Immature natural killer cell (primary cell): Measurements from ENCODE around the gene MRPS11. TPM values are rescaled to one million over a fixed set of nuclear protein-coding genes. Genes with fewer than 3 reads are reported as not detected.
"Not testable (repeated sequence)": the region's sequence is repeated elsewhere in the genome, so short reads cannot be mapped to it uniquely, and the experiment has no call there.

Experiments used
- DNase-seq, 3 donors: peaks; one replicate each; pipeline ENCODE4 v3.0.0; 2022; ENCODE audit warnings: mixed read lengths in 1 of 3
- H3K27ac Mint-ChIP-seq, 6 donors: one replicate each; pipeline ENCODE4 v1.8.0; 2020; ENCODE audit warnings: mixed read lengths in 6 of 6, mild to moderate bottlenecking in 5 of 6, inconsistent platforms in 4 of 6, moderate library complexity in 3 of 6
- H3K27me3 Mint-ChIP-seq, 3 donors: one replicate each; pipeline ENCODE4 v1.8.0; 2020 to 2021; ENCODE audit warnings: low read depth in 3 of 3, mild to moderate bottlenecking in 3 of 3, mixed read lengths in 3 of 3, moderate library complexity in 3 of 3, inconsistent platforms in 1 of 3
- H3K36me3 Mint-ChIP-seq, 3 donors: one replicate each; pipeline ENCODE4 v1.8.0; 2020; ENCODE audit warnings: mixed read lengths in 3 of 3, inconsistent platforms in 2 of 3, mild to moderate bottlenecking in 2 of 3
- H3K4me1 Mint-ChIP-seq, 2 donors: one replicate each; pipeline ENCODE4 v1.8.0; 2020; ENCODE audit warnings: inconsistent platforms in 2 of 2, mild to moderate bottlenecking in 2 of 2, mixed read lengths in 2 of 2, moderate library complexity in 1 of 2
- H3K4me3 Mint-ChIP-seq, 5 donors: one replicate each; pipeline ENCODE4 v1.8.0; 2020; ENCODE audit warnings: mild to moderate bottlenecking in 5 of 5, mixed read lengths in 5 of 5, inconsistent platforms in 3 of 5, moderate library complexity in 3 of 5
- H3K9me3 Mint-ChIP-seq, 6 donors: one replicate each; pipeline ENCODE4 v1.8.0; 2020; ENCODE audit warnings: mild to moderate bottlenecking in 6 of 6, mixed read lengths in 6 of 6, inconsistent platforms in 4 of 6, moderate library complexity in 3 of 6
- polyA plus RNA-seq, 3 donors: library from polyadenylated mRNA; unstranded; fragments of 300-500 nt; fragmentation: Illumina TruSeq; gene quantifications; one replicate each; pipeline ENCODE4 v1.2.3, GENCODE V29; 2021

MRPS11 gene
- polyA plus RNA-seq = 10 to 100 TPM; 82.3 to 90.8 (median 82.6) TPM

DNA sequence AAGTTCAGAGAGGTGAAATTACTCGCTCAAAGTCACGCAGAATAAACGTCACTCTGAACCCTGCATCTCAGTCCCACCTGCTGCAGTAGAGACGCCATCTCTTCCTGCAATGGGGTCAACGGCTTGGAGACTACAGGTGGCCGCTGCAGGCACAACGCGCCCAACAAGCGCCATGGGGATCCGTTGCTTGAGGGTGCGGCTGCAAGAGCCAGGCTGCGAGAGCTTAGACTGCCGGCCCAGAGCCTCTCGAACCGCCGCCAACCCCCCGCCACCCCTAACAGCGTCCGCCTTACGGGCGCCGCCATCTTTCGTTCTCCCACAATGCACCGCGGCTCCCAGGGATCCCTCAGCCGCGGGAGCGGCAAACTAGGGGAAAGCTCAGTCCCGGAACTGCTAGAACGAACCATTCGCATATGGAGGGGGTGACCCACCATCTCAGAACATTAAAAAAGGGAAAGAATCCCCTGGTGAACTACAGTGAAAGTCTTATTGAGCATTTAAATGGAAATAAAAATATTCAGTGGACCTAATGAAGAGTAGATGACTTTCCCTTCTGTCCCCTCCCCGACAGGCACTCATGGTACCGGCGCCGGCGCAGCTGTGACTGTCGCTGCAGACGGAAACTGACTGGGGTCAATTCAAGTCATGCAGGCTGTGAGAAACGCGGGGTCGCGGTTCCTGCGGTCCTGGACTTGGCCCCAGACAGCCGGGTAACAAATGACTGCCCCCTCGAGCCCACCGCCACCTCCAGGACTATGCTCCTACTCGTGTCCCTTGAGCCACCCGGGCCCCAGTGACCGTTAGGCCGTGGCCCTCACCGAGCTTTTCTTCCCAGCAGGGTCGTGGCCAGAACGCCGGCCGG is at the start of gene MRPS11, which contains the start of gene MRPL46:
Gene MRPS11 (plus strand): TSS at position 636 of the 862 bp plus-strand sequence. CDS start 10 bp downstream, at position 646.
Gene MRPL46 (minus strand): TSS at position 316 of the 862 bp plus-strand sequence. CDS start 11 bp downstream, at position 305.
- H3K36me3 Mint-ChIP-seq = peaks cover 7 to 17% (median 13%) of the 10 kb centered on the region in 3 donors
- H3K9me3 Mint-ChIP-seq = no peaks in the 10 kb centered on the region
- H3K4me1 Mint-ChIP-seq = peaks cover 33 to 35% of the 10 kb centered on the region in 2 donors
- DNase-seq = peak; percentile 90
- H3K27me3 Mint-ChIP-seq = peaks cover 7 to 14% (median 11%) of the 10 kb centered on the region in 3 donors
- peak within 1 kb of the TSS; percentile 94 to 99 (median 98) for H3K27ac Mint-ChIP-seq
- peak within 1 kb of the TSS; percentile 85 to 98 (median 97) for H3K4me3 Mint-ChIP-seq

GRCh38 chr15:88419830-88420229 is 47.7 kb upstream of the MRPS11 start:
- Mint-ChIP-seq H3K36me3 (no peaks in the 10 kb centered on the region), H3K27ac (no peak overlapping the region), H3K27me3 (peaks cover 5 to 10% (median 5%) of the 10 kb centered on the region in 3 donors), H3K9me3 (no peaks in the 10 kb centered on the region), H3K4me1 (no peaks in the 10 kb centered on the region), H3K4me3 (no peak overlapping the region)
- no peak for DNase-seq

DNA sequence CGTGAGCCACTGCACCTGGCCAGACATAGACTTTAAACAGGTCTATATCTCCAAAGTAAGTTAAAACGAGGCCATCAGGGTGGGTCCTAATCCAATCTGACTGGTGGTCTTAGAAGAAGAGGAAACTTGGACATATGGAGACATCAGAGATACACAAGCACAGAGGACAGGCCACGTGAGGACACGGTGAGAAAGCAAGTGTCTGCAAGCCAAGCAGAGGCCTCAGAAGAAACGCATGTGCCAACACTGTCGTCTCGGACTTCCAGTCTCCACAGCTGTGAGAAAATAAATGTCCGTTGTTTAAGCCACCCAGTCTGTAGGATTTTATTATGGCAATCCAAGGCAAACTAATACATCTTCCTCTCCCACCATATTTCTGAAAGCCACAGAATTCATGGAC is 44.2 kb upstream of the MRPS11 start:
- H3K4me1 Mint-ChIP-seq = no peaks in the 10 kb centered on the region
- H3K9me3 Mint-ChIP-seq = no peaks in the 10 kb centered on the region
- H3K27me3 Mint-ChIP-seq = peaks cover 4 to 15% (median 5%) of the 10 kb centered on the region in 3 donors
- no peaks in the 10 kb centered on the region for H3K36me3 Mint-ChIP-seq
- H3K27ac Mint-ChIP-seq = no peak overlapping the region
- no peak overlapping the region for H3K4me3 Mint-ChIP-seq
- no peak for DNase-seq

DNA sequence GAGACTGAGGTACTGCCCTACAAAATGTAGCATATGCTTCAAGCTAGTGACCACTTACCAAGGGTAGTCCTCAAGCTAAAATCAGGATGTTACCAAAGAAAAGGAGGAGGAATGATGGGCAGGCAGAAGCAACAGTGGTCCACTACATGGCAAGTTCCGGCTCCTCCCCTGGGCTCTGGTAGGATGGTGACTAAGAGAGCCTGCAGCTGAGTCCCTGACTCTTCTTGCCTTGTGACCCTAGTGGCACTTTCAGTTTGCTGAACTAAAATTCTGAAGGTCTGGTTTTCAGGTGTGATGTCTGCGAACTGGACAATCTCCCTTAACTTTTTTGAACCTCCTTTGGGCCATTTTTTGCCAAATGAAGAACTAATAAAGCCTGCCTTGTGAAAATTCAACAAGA is 41.2 kb upstream of the MRPS11 start:
- Mint-ChIP-seq H3K4me3 (no peak overlapping the region), H3K9me3 (no peaks in the 10 kb centered on the region), H3K27ac (no peak overlapping the region), H3K4me1 (no peaks in the 10 kb centered on the region), H3K36me3 (no peaks in the 10 kb centered on the region), H3K27me3 (peaks cover 1 to 16% (median 2%) of the 10 kb centered on the region in 3 donors)
- DNase-seq = no peak

GRCh38 chr15:88428053-88428452 is 39.5 kb upstream of the MRPS11 start:
- H3K27me3 Mint-ChIP-seq = peaks cover under 1 to 11% (median 2%) of the 10 kb centered on the region in 3 donors
- H3K4me1 Mint-ChIP-seq = no peaks in the 10 kb centered on the region

GRCh38 chr15:88428805-88429605 is 38.5 kb upstream of the MRPS11 start:
- H3K4me3 Mint-ChIP-seq = no peak overlapping the region
- H3K27ac Mint-ChIP-seq = no peak overlapping the region
- no peaks in the 10 kb centered on the region for H3K9me3 Mint-ChIP-seq
- DNase-seq = no peak
- H3K36me3 Mint-ChIP-seq = no peaks in the 10 kb centered on the region
- no peaks in the 10 kb centered on the region for H3K4me1 Mint-ChIP-seq
- H3K27me3 Mint-ChIP-seq = peaks cover 0 to 11% (median 1%) of the 10 kb centered on the region in 3 donors

More at GRCh38 chr15:88428053-88428452, 39.5 kb upstream of the MRPS11 start:
- no peak for DNase-seq
- Mint-ChIP-seq H3K27ac (no peak overlapping the region), H3K9me3 (no peaks in the 10 kb centered on the region), H3K4me3 (no peak overlapping the region), H3K36me3 (no peaks in the 10 kb centered on the region)

GRCh38 chr15:88430051-88430450 is 37.5 kb upstream of the MRPS11 start:
- H3K27ac Mint-ChIP-seq = no peak overlapping the region

GRCh38 chr15:88431441-88431840 is 36.1 kb upstream of the MRPS11 start:
- DNase-seq = no peak
- Mint-ChIP-seq H3K4me3 (no peak overlapping the region), H3K27me3 (peaks cover 1 to 11% (median 2%) of the 10 kb centered on the region in 3 donors), H3K27ac (no peak overlapping the region), H3K9me3 (no peaks in the 10 kb centered on the region), H3K4me1 (no peaks in the 10 kb centered on the region), H3K36me3 (no peaks in the 10 kb centered on the region)

More at GRCh38 chr15:88430051-88430450, 37.5 kb upstream of the MRPS11 start:
- Mint-ChIP-seq H3K36me3 (no peaks in the 10 kb centered on the region), H3K27me3 (peaks cover 1 to 11% (median 2%) of the 10 kb centered on the region in 3 donors), H3K9me3 (no peaks in the 10 kb centered on the region), H3K4me1 (no peaks in the 10 kb centered on the region), H3K4me3 (no peak overlapping the region)
- no peak for DNase-seq

DNA sequence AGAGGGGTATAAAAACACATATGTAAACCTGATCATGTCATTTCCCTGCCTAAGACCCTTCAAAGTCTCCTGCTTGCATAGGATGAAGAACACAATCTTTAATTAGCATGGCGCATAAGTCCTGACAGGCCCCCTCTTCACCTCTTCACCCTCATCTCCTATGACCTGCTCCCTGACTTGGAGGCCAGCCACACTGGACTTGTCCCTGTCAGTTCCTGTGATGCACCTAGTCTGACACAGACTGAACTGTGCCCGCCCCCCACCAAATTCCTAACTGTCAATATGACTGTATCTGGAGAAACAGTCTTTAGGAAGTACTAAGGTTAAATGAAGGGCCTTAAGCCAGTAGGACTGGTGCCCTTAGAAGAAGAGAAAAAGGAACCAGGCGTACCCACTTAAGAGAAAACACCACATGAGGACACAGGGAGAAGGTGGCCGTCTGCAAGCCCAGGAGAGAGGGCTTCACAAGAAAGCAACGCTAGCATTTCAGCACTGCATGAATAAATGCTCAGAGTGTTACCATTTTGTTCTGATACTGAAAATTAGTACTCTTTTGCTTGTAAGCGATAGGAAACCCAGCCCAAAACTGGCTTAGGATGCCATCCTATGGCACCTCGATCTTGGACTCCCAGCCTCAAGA is 34.3 kb upstream of the MRPS11 start:
- H3K27ac Mint-ChIP-seq = no peak overlapping the region
- H3K27me3 Mint-ChIP-seq = peaks cover 5 to 15% (median 6%) of the 10 kb centered on the region in 3 donors
- DNase-seq = no peak
- H3K4me3 Mint-ChIP-seq = no peak overlapping the region
- H3K36me3 Mint-ChIP-seq = no peaks in the 10 kb centered on the region
- no peaks in the 10 kb centered on the region for H3K9me3 Mint-ChIP-seq
- H3K4me1 Mint-ChIP-seq = no peaks in the 10 kb centered on the region

DNA sequence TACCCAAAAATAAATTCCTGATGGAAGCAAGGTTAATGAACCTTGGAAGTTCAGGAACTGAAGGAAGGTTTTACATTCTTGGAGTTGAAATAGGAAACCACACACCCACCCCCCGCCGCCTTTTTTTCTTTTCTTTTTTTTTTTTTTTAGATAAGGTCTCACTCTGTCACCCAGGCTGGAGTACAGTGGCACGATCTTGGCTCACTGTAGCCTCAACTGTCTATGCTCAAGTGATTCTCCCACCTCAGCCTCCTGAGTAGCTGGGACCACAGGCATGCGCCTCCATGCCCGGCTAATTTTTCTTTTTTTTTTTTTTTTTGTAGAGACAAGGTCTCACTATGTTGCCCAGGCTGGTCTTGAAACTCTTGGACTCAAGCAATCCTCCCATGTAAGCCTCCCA is 33.4 kb upstream of the MRPS11 start:
- H3K4me3 Mint-ChIP-seq, H3K4me1 Mint-ChIP-seq, H3K36me3 Mint-ChIP-seq, H3K9me3 Mint-ChIP-seq, H3K27ac Mint-ChIP-seq, DNase-seq: not testable (repeated sequence)
- peaks cover 6 to 15% (median 8%) of the 10 kb centered on the region in 3 donors for H3K27me3 Mint-ChIP-seq

DNA sequence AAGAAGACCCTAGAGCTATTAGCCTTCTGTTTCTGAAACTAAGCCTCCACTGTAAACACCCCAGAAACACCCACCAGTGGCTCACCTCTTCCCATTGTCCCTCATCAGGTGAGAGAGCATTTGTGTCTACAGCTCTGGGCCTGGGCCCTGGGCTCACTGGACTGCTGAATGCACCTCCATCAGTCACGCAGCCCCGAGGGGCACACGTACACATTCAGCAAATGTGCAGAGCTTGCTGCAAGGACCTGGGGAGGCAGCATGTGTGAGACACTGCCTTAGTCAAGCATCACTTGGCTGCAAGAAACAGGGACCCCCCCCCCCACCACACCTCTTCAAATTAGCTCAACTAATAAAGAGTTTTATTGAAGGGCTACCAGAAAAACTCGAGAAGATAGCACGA is 29.3 kb upstream of the MRPS11 start:
- no peak for DNase-seq
- no peak overlapping the region for H3K4me3 Mint-ChIP-seq
- peaks cover 0 to 3% (median 0%) of the 10 kb centered on the region in 6 donors for H3K9me3 Mint-ChIP-seq
- H3K36me3 Mint-ChIP-seq = no peaks in the 10 kb centered on the region
- peaks cover 9 to 24% (median 9%) of the 10 kb centered on the region in 3 donors for H3K27me3 Mint-ChIP-seq
- H3K27ac Mint-ChIP-seq = no peak overlapping the region
- no peaks in the 10 kb centered on the region for H3K4me1 Mint-ChIP-seq

GRCh38 chr15:88440021-88440420 is 27.5 kb upstream of the MRPS11 start:
- Mint-ChIP-seq H3K27ac (no peak overlapping the region), H3K4me1 (no peaks in the 10 kb centered on the region), H3K36me3 (peaks cover 0 to 8% (median 0%) of the 10 kb centered on the region in 3 donors), H3K27me3 (peaks cover 9 to 28% (median 9%) of the 10 kb centered on the region in 3 donors), H3K4me3 (no peak overlapping the region), H3K9me3 (peaks cover 0 to 12% (median 3%) of the 10 kb centered on the region in 6 donors)
- DNase-seq = no peak

- Mint-ChIP-seq H3K27ac (no peak overlapping the region), H3K4me3 (no peak overlapping the region), H3K36me3 (peaks cover 0 to 8% (median 0%) of the 10 kb centered on the region in 3 donors), H3K4me1 (no peaks in the 10 kb centered on the region), H3K9me3 (peaks cover 0 to 12% (median 3%) of the 10 kb centered on the region in 6 donors), H3K27me3 (peaks cover 8 to 22% (median 9%) of the 10 kb centered on the region in 3 donors)
- DNase-seq = no peak
Measured at GRCh38 chr15:88441076-88441730, 26.3 kb upstream of the MRPS11 start.
